Stimulated activated effector memory CD8-positive, alpha-beta T cell treated with anti-CD3 and anti-CD28 coated beads, Interleukin-12 subunit alpha, Interleukin-12 subunit beta, amount 100 ng/mL, for 72 hours (primary cell): ENCODE results near the gene TMEM44.

Experiments
- ATAC-seq: fragments of 150-1000 bp; cut with Tn5 transposase; 2 replicates; pipeline ENCODE4 v1.10.0; 2021
- DNase-seq, 2 donors: peaks; one replicate each; pipeline ENCODE4 v3.0.0; 2021 to 2022; ENCODE audit warnings: low spot score in 2 of 2
- H3K27ac Mint-ChIP-seq: one replicate; pipeline ENCODE4 v1.8.0; 2022; ENCODE audit warnings: mild to moderate bottlenecking, mixed read lengths
- H3K36me3 Mint-ChIP-seq: one replicate; pipeline ENCODE4 v1.8.0; 2022; ENCODE audit warnings: mild to moderate bottlenecking, mixed read lengths
- H3K4me1 Mint-ChIP-seq: one replicate; pipeline ENCODE4 v1.8.0; 2022; ENCODE audit warnings: mixed read lengths
- H3K4me3 Mint-ChIP-seq: one replicate; pipeline ENCODE4 v1.8.0; 2022; ENCODE audit warnings: mild to moderate bottlenecking, mixed read lengths
- H3K9me3 Mint-ChIP-seq: one replicate; pipeline ENCODE4 v1.8.0; 2022; ENCODE audit warnings: mixed read lengths

The TMEM44 gene

DNA sequence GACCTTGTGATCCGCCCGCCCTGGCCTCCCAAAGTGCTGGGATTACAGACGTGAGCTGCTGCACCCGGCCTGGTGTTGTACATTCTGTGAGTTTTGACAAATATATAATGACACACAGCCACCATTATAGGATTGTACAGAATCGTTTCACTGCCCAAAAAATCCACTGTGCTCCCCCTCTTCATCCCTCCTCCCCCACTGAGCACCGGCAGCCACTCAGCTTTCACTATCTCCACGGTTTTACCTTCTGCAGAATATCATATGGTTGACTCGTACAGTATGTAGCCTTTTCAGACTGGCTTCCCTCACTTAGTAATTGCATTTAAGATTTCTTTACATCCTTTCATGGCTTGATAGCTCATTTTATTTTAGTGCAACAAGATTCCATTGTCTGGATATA, 89.7 kb downstream of the TMEM44 start:
- H3K4me1 Mint-ChIP-seq, result peaks cover 5% of the 10 kb centered on the region
- no peak overlapping the region for H3K27ac Mint-ChIP-seq
- ATAC-seq (no peak), DNase-seq (no peak)
- H3K4me3 Mint-ChIP-seq, result no peak overlapping the region
- no peaks in the 10 kb centered on the region for H3K9me3 Mint-ChIP-seq
- no peaks in the 10 kb centered on the region for H3K36me3 Mint-ChIP-seq

DNA sequence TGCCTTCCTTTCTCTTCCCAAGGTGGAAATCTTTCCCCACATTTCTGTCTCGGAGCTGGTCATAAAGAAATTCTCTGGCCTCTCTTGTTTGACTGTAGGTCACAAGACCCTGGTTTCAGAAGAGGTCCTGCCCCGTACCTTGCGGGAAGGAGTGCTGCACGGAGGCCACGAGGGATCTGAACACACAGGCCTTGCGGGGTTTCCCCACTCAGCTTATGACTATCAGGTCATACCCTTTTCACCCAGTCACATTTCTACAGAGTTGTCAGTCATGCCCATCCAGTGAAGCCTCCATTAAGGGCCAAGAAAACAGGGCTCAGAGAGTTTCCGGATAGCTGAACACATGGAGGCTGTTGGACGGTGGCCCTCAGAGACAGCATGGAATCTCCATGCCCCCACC, 91.7 kb downstream of the TMEM44 start:
- Mint-ChIP-seq H3K27ac (peak overlapping the region; percentile 81), H3K4me3 (no peak overlapping the region), H3K4me1 (peaks cover 5% of the 10 kb centered on the region), H3K36me3 (no peaks in the 10 kb centered on the region), H3K9me3 (no peaks in the 10 kb centered on the region)
- DNase-seq (no peak), ATAC-seq (peak; percentile 76)

DNA sequence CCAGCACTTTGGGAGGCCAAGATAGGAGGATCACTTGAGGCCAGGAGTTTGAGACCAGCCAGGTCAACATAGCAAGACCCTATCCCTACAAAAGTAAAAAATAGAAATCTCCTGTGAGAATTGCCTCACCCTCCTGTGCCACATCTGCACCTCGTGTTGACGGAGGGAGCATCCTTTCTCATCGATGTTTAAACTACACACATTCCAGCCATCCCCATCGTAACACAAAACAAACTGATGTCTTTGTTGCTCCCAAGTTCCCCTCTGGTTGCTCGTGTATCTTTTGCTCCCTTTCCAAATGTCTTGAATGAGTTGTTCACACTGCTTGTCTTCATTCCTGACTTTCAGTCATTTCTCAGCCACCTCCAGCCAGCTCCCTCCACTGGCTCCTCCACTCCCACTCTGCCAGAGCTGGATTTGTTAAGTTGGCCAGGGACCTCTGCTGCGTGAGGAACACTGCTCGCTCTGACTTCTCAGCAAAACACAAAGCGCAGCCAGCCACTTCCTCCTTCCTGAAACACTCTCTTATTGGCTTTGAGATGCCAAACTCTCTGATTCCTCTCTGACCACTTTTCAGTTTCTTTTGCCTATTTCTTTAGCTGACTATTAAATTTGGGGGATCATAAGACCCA, 92.8 kb downstream of the TMEM44 start:
- no peak overlapping the region for H3K27ac Mint-ChIP-seq
- H3K4me3 Mint-ChIP-seq, result no peak overlapping the region
- no peaks in the 10 kb centered on the region for H3K36me3 Mint-ChIP-seq
- peaks cover 5% of the 10 kb centered on the region for H3K4me1 Mint-ChIP-seq
- ATAC-seq (no peak), DNase-seq (no peak)
- H3K9me3 Mint-ChIP-seq, result no peaks in the 10 kb centered on the region

DNA sequence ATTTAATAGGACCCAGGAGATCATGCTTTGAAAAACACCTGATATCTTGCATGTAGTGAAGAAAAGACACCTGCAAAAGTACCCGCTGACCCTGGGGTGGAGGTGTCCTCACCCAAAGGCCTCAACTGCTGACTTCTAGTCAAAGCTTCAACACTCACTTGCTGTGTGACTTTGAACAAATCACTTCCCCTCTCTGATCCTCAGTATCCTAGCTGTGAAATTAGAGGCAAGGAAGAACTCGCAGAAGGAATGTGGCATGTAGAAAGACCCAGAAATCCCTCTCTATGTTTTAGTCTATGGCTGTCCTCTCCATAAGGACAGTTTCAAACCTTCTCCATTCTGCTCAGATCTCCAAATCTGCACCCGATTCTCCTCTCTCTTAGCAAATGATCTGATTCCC, 93.7 kb downstream of the TMEM44 start:
- no peak for ATAC-seq
- no peak overlapping the region for H3K27ac Mint-ChIP-seq
- H3K9me3 Mint-ChIP-seq, result peaks cover 4% of the 10 kb centered on the region
- peaks cover 5% of the 10 kb centered on the region for H3K4me1 Mint-ChIP-seq
- H3K4me3 Mint-ChIP-seq, result no peak overlapping the region
- H3K36me3 Mint-ChIP-seq, result no peaks in the 10 kb centered on the region
- no peak for DNase-seq

DNA sequence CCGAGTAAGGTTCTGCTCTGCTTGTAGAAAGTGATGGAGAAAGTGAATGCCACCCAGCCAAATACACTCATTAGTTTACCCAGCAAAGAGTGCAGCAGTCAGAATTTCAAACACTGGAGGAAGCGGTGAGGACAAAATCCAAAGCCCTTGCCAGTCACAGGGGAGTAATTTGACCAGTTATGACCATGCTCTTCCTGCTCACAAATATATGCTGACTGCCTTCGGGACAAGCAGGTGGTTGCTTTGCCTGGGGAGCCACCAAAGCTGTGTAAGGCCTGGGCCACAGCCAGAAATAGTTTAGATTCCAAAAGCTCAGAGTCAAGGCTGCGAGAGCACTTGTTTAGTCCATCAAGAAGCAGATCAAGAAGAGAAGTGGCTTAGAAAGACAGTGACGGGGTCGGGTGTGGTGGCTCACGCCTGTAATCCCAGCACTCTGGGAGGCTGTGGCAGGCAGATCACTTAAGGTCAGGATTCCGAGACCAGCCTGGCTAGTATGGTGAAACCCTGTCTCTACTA, 95.4 kb downstream of the TMEM44 start:
- Mint-ChIP-seq H3K36me3 (no peaks in the 10 kb centered on the region), H3K4me1 (peaks cover 5% of the 10 kb centered on the region), H3K4me3 (no peak overlapping the region), H3K27ac (no peak overlapping the region), H3K9me3 (peaks cover 9% of the 10 kb centered on the region)
- ATAC-seq, result no peak
- no peak for DNase-seq
